GM21367 (cell line): ENCODE results near the gene FGF8.

Experiments
- ATAC-seq: cut with Tn5 transposase; IDR thresholded peaks from one replicate; pipeline ENCODE4 v1.9.1; 2021; ENCODE audit not compliant: unreplicated experiment

FGF8 gene

GRCh38 chr10:101770331-101771215, 5.3 kb downstream of the FGF8 start:
- no peak for ATAC-seq

DNA sequence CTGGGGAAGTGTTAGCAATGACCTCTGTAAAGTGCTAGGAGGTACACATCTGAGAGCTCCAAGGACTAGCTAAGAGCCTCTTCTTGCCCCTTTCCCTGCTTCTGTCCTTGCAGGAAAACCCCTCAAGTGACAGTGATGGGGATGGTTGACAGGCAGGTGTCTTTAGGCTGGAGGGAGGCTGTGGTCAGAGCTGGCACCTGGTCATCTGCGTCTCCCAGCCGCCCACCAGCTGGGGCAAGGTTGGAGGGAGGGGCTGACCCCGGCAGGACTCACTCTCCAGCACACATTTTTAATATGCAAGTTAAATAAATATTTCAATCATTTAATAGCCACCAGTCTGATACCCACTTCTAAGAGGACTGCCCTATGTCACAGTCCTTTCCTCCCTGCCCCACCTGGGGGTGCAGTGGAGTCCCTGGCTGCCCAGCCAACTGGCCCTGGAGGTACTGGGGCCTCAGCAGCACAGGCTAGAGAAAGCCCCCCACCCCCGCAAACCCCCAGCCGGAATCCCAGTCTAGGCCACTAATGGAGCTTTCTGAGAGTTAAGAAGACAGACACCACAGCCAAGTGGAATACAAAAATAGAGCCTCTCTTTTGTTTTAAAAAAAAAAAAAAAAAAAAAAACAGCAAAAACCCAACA, 6.3 kb downstream of the FGF8 start:
- no peak for ATAC-seq

- ATAC-seq, result no peak
Observed at GRCh38 chr10:101768791-101769170, 7.1 kb downstream of the FGF8 start.

GRCh38 chr10:101767966-101768790, 7.7 kb downstream of the FGF8 start:
- ATAC-seq, result no peak

DNA sequence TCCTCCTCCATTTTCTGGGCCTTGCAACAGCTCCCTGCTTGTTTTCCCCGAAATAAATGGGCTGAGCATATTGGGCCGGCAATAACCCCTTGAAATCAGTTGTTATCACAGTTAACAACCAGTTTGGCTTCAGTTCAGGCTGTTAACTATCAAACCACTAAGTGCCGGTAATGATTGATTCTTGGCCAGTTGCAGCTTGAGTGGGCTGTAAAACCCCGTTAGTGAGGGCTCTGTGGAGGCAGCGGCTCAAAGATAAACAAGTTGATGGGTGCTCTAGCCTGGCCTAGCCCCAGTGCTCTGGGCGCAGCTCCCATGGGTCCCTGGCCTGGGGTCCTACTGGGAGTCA, 8.3 kb downstream of the FGF8 start:
- ATAC-seq, result no peak

GRCh38 chr10:101766753-101767599, 8.9 kb downstream of the FGF8 start:
- ATAC-seq, result no peak

GRCh38 chr10:101766306-101766705, 9.6 kb downstream of the FGF8 start:
- no peak for ATAC-seq

DNA sequence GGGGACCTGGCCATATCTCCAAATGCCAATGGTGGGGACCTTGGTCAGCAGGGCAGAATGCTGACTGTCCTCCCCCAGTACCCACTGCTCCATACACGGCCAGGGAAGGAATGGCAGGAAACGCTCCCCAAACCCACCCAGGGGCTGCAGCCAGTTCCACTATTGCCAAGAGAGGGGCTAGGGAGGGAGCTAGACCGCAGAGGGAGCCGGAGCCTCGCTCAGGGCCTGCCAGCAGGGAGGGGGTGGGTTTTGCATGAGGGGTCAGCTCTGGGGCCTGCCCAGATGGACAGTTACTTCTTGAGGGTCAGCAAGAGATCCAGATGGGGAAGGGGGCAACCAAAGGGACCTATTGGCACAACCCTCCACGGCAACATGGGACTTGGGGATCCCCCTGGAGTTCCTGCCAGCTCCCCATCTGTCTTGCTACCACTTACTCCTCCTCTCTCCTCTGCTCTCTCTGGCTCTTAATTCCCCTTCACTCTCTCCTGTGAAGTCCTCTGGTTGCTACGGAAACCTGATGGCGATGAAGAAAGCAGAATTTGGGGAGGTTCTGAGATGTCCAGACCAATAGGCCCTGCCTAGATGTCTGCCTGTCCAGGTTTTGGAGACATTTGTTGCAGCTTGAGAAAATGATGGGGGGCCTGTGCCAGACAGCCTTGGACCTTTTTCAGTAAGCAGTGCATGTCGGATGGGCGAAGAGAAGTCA, 12.6 kb downstream of the FGF8 start:
- no peak for ATAC-seq

DNA sequence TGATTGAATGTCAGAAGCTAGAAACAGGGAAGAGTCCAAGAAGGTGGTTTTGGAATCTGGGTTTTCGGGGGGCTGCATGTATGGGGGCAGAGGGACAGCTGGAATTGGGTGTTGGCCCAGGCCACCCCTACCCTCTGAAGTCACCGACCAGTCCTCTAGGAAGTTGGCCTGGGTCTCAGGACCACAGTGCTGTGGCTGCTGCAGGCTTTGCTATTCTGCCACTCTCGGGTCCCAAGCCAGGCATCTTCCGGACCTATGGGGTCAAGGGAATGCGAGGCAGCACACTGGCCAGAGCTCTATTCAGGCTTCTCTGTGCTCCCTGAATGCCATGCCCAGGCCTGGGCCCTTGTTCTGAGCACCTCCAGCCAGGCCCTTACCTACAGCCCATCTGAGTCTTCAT, 13.2 kb downstream of the FGF8 start:
- ATAC-seq, result no peak

DNA sequence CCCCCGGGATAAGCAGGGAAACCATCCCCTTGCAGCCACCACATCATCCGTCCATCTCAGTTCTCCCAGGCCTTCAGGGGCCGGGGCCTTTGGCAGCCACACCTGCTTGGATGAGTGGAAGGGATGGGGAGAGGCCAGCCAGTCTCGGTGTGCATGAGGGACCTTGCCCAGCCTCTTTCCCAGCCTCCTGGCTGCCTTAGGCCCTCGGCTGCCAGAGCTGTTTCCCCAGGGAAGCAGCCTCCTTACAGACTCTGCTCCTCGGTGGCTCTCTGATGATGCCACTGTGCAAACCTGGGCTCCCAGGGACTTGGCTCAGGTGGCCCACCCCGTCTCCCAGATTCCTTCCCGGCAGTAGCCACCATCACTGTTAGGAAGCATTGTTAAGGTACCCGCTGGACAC, 14.7 kb downstream of the FGF8 start:
- ATAC-seq, result no peak

DNA sequence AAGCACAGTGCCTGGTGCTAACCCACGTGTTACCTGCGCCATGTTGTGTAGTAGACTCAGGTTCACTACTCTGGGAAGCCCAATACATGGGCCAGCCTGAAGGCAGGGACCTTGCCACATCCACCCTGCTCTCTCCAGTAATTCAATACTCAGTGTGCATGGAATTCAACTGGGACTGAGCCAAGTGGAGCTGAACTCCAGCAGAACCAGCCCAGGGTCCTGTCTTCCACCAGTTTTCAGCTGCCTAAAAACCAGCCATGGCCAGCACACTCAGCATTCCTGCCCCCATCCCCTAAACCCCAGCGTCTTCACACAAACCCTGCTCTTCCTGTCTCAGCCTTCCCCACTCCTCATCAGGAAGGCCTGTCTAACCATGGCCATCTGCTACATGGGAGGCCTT, 15.4 kb downstream of the FGF8 start:
- ATAC-seq, result no peak

GRCh38 chr10:101759309-101760247, 16.3 kb downstream of the FGF8 start:
- no peak for ATAC-seq

DNA sequence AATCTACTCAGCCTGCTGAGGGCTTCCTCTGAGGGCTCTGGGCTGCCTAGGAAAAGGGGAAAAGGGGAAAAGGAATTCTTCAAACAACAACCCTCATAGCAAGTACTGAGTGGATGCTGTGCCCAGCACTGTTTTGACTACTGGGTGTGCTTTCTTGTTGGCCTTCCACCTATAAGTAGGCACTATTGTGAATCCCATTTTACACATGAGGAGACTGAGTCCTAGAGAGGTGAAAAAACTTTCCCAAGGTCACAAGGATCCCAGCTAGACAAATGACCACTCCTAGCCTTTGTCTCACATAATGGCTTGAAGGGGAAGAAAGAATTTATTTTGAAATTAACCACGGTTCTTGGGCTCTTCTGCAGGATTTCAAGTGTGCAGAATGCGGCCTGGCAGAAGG, 17.1 kb downstream of the FGF8 start:
- no peak for ATAC-seq

DNA sequence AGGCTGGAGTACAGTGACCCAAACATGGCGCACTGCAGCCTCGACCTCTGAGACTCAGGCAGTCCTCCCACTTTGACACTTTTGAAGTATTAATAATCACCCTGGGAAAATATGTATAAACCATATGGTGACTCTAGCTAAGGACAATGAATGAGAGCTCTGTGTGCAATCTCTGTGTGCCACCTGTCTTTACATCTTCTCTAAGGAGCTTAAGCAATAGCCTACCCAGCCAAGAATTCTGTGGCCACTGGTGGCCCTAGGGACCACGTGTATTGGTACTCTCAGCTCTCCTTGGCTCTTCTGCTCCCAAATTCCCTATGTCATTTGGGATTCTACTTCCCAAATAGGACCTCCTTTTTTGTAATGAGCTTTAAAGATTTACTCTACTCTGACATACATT, 23.7 kb downstream of the FGF8 start:
- ATAC-seq, result no peak

GRCh38 chr10:101749047-101750016, 26.6 kb downstream of the FGF8 start:
- ATAC-seq, result no peak

DNA sequence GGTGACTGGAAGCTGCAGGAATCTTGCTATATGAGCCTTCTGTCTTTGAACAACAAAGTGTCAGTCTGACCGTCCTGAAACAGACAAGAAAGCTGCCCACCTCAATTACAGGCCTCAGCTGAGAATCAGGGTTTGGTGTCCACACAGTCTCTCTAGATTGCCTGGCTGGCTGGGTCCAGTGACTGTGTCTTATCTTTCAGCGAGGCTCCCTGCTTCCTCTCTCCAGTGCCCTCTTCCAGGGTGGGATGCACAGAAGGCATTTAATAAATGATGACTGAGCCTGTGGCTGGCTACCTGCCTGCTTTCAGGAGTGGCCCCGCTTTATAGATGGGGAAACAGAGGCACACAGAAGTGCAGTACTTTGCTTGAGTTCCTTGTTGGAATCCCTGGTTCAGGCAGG, 27.4 kb downstream of the FGF8 start:
- ATAC-seq, result no peak

DNA sequence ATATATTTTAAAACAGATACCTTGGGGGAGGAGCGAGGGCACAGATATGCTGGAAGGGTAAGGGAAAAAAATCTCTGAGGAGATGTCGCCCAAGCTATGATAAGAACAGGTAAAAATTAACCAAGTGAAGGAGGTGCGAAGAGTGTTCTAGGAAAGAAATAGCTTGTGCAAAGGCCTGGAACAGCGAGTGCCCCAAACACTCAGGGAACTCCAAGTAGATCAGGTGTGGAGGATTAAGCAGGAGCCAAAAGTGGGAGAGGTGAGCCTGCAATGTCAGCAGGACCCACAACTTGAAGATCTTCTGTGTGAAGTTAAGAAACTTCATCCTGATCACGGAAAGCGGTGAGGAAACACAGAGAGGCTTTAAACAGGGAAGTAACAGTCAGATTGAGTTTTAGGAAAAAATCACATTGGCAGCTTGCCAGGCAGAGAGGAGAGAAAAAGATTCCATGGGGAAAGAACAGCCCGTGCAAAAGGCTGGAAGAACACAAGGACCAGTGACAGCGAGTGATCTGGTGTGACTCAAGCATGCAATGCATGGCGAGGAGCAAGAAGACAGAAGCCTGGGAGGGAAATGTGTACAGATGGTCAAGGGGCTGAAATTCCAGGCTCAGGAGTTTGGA, 30.7 kb downstream of the FGF8 start:
- no peak for ATAC-seq

GRCh38 chr10:101744267-101744666, 31.6 kb downstream of the FGF8 start:
- ATAC-seq, result no peak
